GM12892 (cell line): ENCODE results near the gene BEAN1.

Experiments
- POLR2A ChIP-seq: IDR thresholded peaks from 2 replicates; pipeline ENCODE4 v1.6.1; 2011; ENCODE audit warnings: low read depth, low read length, control low read depth
- POLR2AphosphoS5 ChIP-seq: IDR thresholded peaks from 2 replicates; pipeline ENCODE4 v1.6.1; 2011; ENCODE audit warnings: low read depth, low read length, control low read depth
- TAF1 ChIP-seq: IDR thresholded peaks from 2 replicates; pipeline ENCODE4 v1.6.1; 2011; ENCODE audit warnings: low read depth, mild to moderate bottlenecking, control low read depth, low read length, borderline replicate concordance

GRCh38 chr16:66481081-66481942 is 54.2 kb downstream of the BEAN1 start:
- TF ChIP-seq POLR2AphosphoS5: no peak
- no peak for TF ChIP-seq POLR2A
- TF ChIP-seq TAF1: no peak
